Measurements from ENCODE around the gene RELCH. TPM values are rescaled to one million over a fixed set of nuclear protein-coding genes. Genes with fewer than 3 reads are reported as not detected.

Gene RELCH
- total and polyA plus RNA-seq, 2 of the 13 experiments (the other 11 are each of a cell fraction or from before 2014, with no cell fraction given) = 5.6 to 31.7 TPM

- TF ChIP-seq MAFF (IDR thresholded peaks at IDR 0.05; ENCODE audit: low read depth, low read length) = no peak
- no peak for TF ChIP-seq ZFYVE20 (CRISPR knock-in tag; IDR thresholded peaks at IDR 0.05; ENCODE audit: borderline replicate concordance, low read depth)
- TF ChIP-seq GMEB2 (CRISPR knock-in tag; IDR thresholded peaks at IDR 0.05; ENCODE audit: low read depth) = no peak
- no peak for TF ChIP-seq RELA (CRISPR knock-in tag; IDR thresholded peaks at IDR 0.05)
- no peak for TF ChIP-seq ZFP36L1 (CRISPR knock-in tag; IDR thresholded peaks at IDR 0.05)
- TF ChIP-seq ZNF350 (CRISPR knock-in tag; IDR thresholded peaks at IDR 0.05; ENCODE audit: borderline replicate concordance, low read depth) = no peak
- TF ChIP-seq, protein P1, sequence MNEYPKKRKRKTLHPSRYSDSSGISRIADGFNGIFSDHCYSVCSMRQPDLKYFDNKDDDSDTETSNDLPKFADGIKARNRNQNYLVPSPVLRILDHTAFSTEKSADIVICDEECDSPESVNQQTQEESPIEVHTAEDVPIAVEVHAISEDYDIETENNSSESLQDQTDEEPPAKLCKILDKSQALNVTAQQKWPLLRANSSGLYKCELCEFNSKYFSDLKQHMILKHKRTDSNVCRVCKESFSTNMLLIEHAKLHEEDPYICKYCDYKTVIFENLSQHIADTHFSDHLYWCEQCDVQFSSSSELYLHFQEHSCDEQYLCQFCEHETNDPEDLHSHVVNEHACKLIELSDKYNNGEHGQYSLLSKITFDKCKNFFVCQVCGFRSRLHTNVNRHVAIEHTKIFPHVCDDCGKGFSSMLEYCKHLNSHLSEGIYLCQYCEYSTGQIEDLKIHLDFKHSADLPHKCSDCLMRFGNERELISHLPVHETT (CRISPR knock-in tag; conservative IDR thresholded peaks at IDR 0.05) = no peak
- TF ChIP-seq ZSCAN30 (CRISPR knock-in tag; IDR thresholded peaks at IDR 0.05) = no peak
- no peak for TF ChIP-seq NONO (IDR thresholded peaks at IDR 0.05)
- TF ChIP-seq NONO (CRISPR knock-in tag; conservative IDR thresholded peaks at IDR 0.05) = no peak
- TF ChIP-seq ZNF446 (CRISPR knock-in tag; IDR thresholded peaks at IDR 0.05) = no peak
- TF ChIP-seq, protein P2, sequence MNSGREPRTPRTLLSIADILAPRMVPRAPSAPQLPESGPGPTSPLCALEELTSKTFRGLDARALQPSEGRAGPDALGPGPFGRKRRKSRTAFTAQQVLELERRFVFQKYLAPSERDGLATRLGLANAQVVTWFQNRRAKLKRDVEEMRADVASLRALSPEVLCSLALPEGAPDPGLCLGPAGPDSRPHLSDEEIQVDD (CRISPR knock-in tag; IDR thresholded peaks at IDR 0.05; ENCODE audit: borderline replicate concordance) = no peak
- TF ChIP-seq CBX1 (IDR thresholded peaks at IDR 0.05; ENCODE audit: low read depth) = no peak
- TF ChIP-seq RXRB (CRISPR knock-in tag; IDR thresholded peaks at IDR 0.05; ENCODE audit: borderline replicate concordance) = no peak
- TF ChIP-seq UBTF (CRISPR knock-in tag; IDR thresholded peaks at IDR 0.05) = peak; percentile 43; the same call in 1 of the 2 replicates
- no peak for TF ChIP-seq MED13 (CRISPR knock-in tag; IDR thresholded peaks at IDR 0.05)
- TF ChIP-seq ZFX (CRISPR knock-in tag; IDR thresholded peaks at IDR 0.05; ENCODE audit: low read depth) = no peak; the same call in 1 of the 2 replicates
- TF ChIP-seq MBD4 (IDR thresholded peaks at IDR 0.05; ENCODE audit: borderline replicate concordance, low read length) = no peak
- no peak for TF ChIP-seq ZNF337 (CRISPR knock-in tag; IDR thresholded peaks at IDR 0.05; ENCODE audit: borderline replicate concordance, low read depth)
- TF ChIP-seq PTBP1 (IDR thresholded peaks at IDR 0.05; ENCODE audit: low read depth, low read length, poor library complexity, severe bottlenecking) = no peak
- no peak for TF ChIP-seq POLR2AphosphoS5 (IDR thresholded peaks at IDR 0.05; ENCODE audit: low read depth, low read length)
- TF ChIP-seq HES4 (CRISPR knock-in tag; IDR thresholded peaks at IDR 0.05; ENCODE audit: borderline replicate concordance) = no peak; the same call in 1 of the 2 replicates
- no peak for TF ChIP-seq ZNF17 (CRISPR knock-in tag; IDR thresholded peaks at IDR 0.05)
- TF ChIP-seq, protein P3, sequence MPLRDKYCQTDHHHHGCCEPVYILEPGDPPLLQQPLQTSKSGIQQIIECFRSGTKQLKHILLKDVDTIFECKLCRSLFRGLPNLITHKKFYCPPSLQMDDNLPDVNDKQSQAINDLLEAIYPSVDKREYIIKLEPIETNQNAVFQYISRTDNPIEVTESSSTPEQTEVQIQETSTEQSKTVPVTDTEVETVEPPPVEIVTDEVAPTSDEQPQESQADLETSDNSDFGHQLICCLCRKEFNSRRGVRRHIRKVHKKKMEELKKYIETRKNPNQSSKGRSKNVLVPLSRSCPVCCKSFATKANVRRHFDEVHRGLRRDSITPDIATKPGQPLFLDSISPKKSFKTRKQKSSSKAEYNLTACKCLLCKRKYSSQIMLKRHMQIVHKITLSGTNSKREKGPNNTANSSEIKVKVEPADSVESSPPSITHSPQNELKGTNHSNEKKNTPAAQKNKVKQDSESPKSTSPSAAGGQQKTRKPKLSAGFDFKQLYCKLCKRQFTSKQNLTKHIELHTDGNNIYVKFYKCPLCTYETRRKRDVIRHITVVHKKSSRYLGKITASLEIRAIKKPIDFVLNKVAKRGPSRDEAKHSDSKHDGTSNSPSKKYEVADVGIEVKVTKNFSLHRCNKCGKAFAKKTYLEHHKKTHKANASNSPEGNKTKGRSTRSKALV (CRISPR knock-in tag; IDR thresholded peaks at IDR 0.05) = peak; percentile 32; the same call in 1 of the 2 replicates
- no peak for TF ChIP-seq ATF3 (CRISPR knock-in tag; IDR thresholded peaks at IDR 0.05)
Observed at GRCh38 chr18:62186499-62186773, 619 bp upstream of the RELCH start (continued).
